ENCODE results near the gene PHF21B. TPM values are rescaled to one million over a fixed set of nuclear protein-coding genes. Genes with fewer than 3 reads are reported as not detected.

The PHF21B gene
- polyA plus RNA-seq, 1 donor (not counting 4 experiments of a cell fraction or from before 2014, with no cell fraction given): not detected

GRCh38 chr22:44972363-44973083, 37.3 kb downstream of the PHF21B start:
- DNase-seq (ENCODE audit: low read depth, low spot score) (no peak), FAIRE-seq (no peak)
- Histone ChIP-seq H3K4me3 (ENCODE audit: control insufficient read depth in 2 of 3, extremely low read depth in 1 of 3, insufficient read depth in 2 of 3, low read depth in 1 of 3, low read length in 3 of 3) (no peak overlapping the region), H3K79me2 (ENCODE audit: control insufficient read depth, insufficient read depth, low read length) (no peaks in the 10 kb centered on the region), H3K4me1 (ENCODE audit: control insufficient read depth, extremely low read depth, insufficient read depth, low read length) (no peaks in the 10 kb centered on the region), H3K4me2 (ENCODE audit: control insufficient read depth, extremely low read depth, insufficient read depth, low read depth, low read length) (no peak overlapping the region), H2AFZ (ENCODE audit: control insufficient read depth, low read length) (no peak overlapping the region), H3K36me3 (ENCODE audit: control insufficient read depth in 2 of 2, extremely low read depth in 1 of 2, insufficient read depth in 2 of 2, low read length in 2 of 2) (no peaks in the 10 kb centered on the region), H3K27ac (ENCODE audit: control insufficient read depth, insufficient read depth, low read length) (no peak overlapping the region), H3K9me1 (ENCODE audit: control insufficient read depth, extremely low read depth, insufficient read depth, low read length) (no peaks in the 10 kb centered on the region), H4K20me1 (ENCODE audit: control insufficient read depth, extremely low read depth, insufficient read depth, low read length) (no peaks in the 10 kb centered on the region), H3K9me3 (ENCODE audit: control insufficient read depth, low read depth, low read length) (no peaks in the 10 kb centered on the region), H3K27me3 (ENCODE audit: control insufficient read depth, extremely low read depth, insufficient read depth, low read length) (peaks cover 13% of the 10 kb centered on the region), H3K9ac (ENCODE audit: control insufficient read depth, extremely low read depth, insufficient read depth, low read length) (no peak overlapping the region)
- dilution Hi-C loops (cut with MboI; ENCODE audit: extremely low pct_ligation_motif_present, low sequenced_read_pairs): no loop called here
- TF ChIP-seq EZH2 (IDR thresholded peaks at IDR 0.05; ENCODE audit: low read length) (no peak), CTCF (optimal IDR thresholded peaks at IDR 0.05 in 1 of 3, IDR thresholded peaks at IDR 0.05 in 1 of 3, conservative IDR thresholded peaks at IDR 0.05 in 1 of 3; ENCODE audit: extremely low read depth in 1 of 3, insufficient read depth in 2 of 3, low read length in 3 of 3) (no peak)

GRCh38 chr22:44971651-44972362, 38.0 kb downstream of the PHF21B start:
- no peaks in the 10 kb centered on the region for H3K9me1 ChIP-seq (ENCODE audit: control insufficient read depth, extremely low read depth, insufficient read depth, low read length)
- no peaks in the 10 kb centered on the region for H4K20me1 ChIP-seq (ENCODE audit: control insufficient read depth, extremely low read depth, insufficient read depth, low read length)
- no peak overlapping the region for H3K4me2 ChIP-seq (ENCODE audit: control insufficient read depth, extremely low read depth, insufficient read depth, low read depth, low read length)
- no peaks in the 10 kb centered on the region for H3K36me3 ChIP-seq (ENCODE audit: control insufficient read depth in 2 of 2, extremely low read depth in 1 of 2, insufficient read depth in 2 of 2, low read length in 2 of 2)
- H3K27ac ChIP-seq (ENCODE audit: control insufficient read depth, insufficient read depth, low read length): no peak overlapping the region
- H3K9me3 ChIP-seq (ENCODE audit: control insufficient read depth, low read depth, low read length): no peaks in the 10 kb centered on the region
- H3K4me3 ChIP-seq (ENCODE audit: control insufficient read depth in 2 of 3, extremely low read depth in 1 of 3, insufficient read depth in 2 of 3, low read depth in 1 of 3, low read length in 3 of 3): no peak overlapping the region
- peaks cover 13% of the 10 kb centered on the region for H3K27me3 ChIP-seq (ENCODE audit: control insufficient read depth, extremely low read depth, insufficient read depth, low read length)
- no peak for TF ChIP-seq EZH2 (IDR thresholded peaks at IDR 0.05; ENCODE audit: low read length)
- no peak for TF ChIP-seq CTCF (optimal IDR thresholded peaks at IDR 0.05 in 1 of 3, IDR thresholded peaks at IDR 0.05 in 1 of 3, conservative IDR thresholded peaks at IDR 0.05 in 1 of 3; ENCODE audit: extremely low read depth in 1 of 3, insufficient read depth in 2 of 3, low read length in 3 of 3)
- H3K9ac ChIP-seq (ENCODE audit: control insufficient read depth, extremely low read depth, insufficient read depth, low read length): no peak overlapping the region
- dilution Hi-C loops (cut with MboI; ENCODE audit: extremely low pct_ligation_motif_present, low sequenced_read_pairs): no loop called here
- H3K4me1 ChIP-seq (ENCODE audit: control insufficient read depth, extremely low read depth, insufficient read depth, low read length): no peaks in the 10 kb centered on the region
- DNase-seq (ENCODE audit: low read depth, low spot score) (no peak), FAIRE-seq (no peak)
- H3K79me2 ChIP-seq (ENCODE audit: control insufficient read depth, insufficient read depth, low read length): no peaks in the 10 kb centered on the region
- H2AFZ ChIP-seq (ENCODE audit: control insufficient read depth, low read length): no peak overlapping the region

Measured in keratinocyte (primary cell).